ENCODE measurements around the gene BMP7.

GRCh38 chr20:57178582-57179111, 87.8 kb downstream of the BMP7 start:
- TF ChIP-seq, protein P1, sequence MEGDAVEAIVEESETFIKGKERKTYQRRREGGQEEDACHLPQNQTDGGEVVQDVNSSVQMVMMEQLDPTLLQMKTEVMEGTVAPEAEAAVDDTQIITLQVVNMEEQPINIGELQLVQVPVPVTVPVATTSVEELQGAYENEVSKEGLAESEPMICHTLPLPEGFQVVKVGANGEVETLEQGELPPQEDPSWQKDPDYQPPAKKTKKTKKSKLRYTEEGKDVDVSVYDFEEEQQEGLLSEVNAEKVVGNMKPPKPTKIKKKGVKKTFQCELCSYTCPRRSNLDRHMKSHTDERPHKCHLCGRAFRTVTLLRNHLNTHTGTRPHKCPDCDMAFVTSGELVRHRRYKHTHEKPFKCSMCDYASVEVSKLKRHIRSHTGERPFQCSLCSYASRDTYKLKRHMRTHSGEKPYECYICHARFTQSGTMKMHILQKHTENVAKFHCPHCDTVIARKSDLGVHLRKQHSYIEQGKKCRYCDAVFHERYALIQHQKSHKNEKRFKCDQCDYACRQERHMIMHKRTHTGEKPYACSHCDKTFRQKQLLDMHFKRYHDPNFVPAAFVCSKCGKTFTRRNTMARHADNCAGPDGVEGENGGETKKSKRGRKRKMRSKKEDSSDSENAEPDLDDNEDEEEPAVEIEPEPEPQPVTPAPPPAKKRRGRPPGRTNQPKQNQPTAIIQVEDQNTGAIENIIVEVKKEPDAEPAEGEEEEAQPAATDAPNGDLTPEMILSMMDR (IDR thresholded peaks at IDR 0.05) = no peak
- TF ChIP-seq EP300 (IDR thresholded peaks at IDR 0.05) (no peak), POLR2AphosphoS5 (IDR thresholded peaks at IDR 0.05) (no peak)

All from sigmoid colon (tissue), 4 donors.